Measurements from ENCODE around the gene TARBP1.

DNA sequence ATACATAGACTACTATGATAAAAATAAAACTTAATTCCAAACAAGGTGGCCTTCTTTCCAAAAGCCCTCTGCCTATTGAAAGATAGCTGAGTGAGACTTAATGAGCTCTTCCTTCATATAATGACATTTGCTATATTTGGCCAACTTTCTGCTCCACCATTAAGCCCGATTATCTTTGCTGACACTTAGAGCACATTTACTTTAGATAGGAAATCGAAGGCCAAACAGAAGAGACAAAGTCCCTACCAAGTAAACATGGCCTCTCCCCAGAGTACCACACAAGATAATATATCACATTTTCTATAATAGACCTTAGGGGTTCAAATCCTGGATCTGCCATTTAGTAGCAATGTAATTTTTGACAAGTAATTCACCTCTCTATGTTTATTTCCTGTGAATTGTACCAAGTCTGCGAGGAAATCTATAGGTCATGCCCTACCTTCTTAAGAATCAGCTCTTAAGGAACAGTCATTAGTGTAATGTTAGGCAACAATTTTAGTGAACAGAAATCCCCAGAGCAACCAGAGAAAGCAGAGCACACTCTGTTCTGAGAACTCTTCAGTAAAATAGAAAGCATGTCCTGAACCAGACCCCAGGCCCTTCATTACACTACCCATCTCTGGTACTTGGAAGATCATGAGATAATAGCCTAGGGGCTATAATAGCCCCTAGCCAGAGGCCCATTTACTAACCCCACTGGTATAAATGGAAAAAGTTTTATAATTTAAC is 123.0 kb downstream of the TARBP1 start:
- TF ChIP-seq POLR2A (IDR thresholded peaks at IDR 0.05; ENCODE audit: control extremely low read depth in 1 of 2, low read depth in 2 of 2, low read length in 2 of 2), result no peak
- TF ChIP-seq, protein P1, sequence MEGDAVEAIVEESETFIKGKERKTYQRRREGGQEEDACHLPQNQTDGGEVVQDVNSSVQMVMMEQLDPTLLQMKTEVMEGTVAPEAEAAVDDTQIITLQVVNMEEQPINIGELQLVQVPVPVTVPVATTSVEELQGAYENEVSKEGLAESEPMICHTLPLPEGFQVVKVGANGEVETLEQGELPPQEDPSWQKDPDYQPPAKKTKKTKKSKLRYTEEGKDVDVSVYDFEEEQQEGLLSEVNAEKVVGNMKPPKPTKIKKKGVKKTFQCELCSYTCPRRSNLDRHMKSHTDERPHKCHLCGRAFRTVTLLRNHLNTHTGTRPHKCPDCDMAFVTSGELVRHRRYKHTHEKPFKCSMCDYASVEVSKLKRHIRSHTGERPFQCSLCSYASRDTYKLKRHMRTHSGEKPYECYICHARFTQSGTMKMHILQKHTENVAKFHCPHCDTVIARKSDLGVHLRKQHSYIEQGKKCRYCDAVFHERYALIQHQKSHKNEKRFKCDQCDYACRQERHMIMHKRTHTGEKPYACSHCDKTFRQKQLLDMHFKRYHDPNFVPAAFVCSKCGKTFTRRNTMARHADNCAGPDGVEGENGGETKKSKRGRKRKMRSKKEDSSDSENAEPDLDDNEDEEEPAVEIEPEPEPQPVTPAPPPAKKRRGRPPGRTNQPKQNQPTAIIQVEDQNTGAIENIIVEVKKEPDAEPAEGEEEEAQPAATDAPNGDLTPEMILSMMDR (IDR thresholded peaks at IDR 0.05; ENCODE audit: control extremely low read depth in 1 of 3, insufficient read depth in 1 of 3, low read depth in 1 of 3, low read length in 3 of 3), result no peak
